Caco-2 (cell line): ENCODE results near the gene DCST1. TPM values are rescaled to one million over a fixed set of nuclear protein-coding genes. Genes with fewer than 3 reads are reported as not detected.

Source experiments
- BruUV-seq: library from RNA; stranded (reverse); fragments of 400-500 nt; replicated peaks from 2 replicates; lab custom pipeline; 2021; lab: Mats Ljungman, UMichigan
- CTCF ChIA-PET: fragments of 300-600 bp; sonication (Branson Sonifier 250); formaldehyde crosslinking; loops from one replicate; lab custom pipeline; 2022; ENCODE audit warnings: antibody characterized with exemption; lab: Charles Lee
- POLR2A ChIA-PET: fragments of 300-600 bp; sonication (Branson Sonifier 250); formaldehyde crosslinking; loops from one replicate; lab custom pipeline; 2022; ENCODE audit warnings: antibody characterized with exemption; lab: Charles Lee
- DNase-seq, 2 experiments: peaks; one replicate each; pipeline versions ENCODE4 v3.0.0 to v3.0.0-alpha.2; 2020 to 2022
- H3K27me3 ChIP-seq: replicated peaks from 2 replicates; pipeline ENCODE4 v1.6.0; 2011; ENCODE audit warnings: low read length; ENCODE audit not compliant: control insufficient read depth, insufficient read depth
- H3K36me3 ChIP-seq: 2 replicates; pipeline ENCODE4 v1.5.1; 2011; ENCODE audit warnings: low read length; ENCODE audit not compliant: control insufficient read depth, insufficient read depth
- H3K4me1 ChIP-seq: fragments of 250-450 bp; sonication (Bioruptor Pico); 2 replicates; pipeline ENCODE4 v1.5.1; 2020; ENCODE audit warnings: mild to moderate bottlenecking
- H3K4me3 ChIP-seq: 2 replicates; pipeline ENCODE4 v1.5.1; 2011; ENCODE audit warnings: low read depth, mild to moderate bottlenecking, control low read depth, low read length
- H3K9me3 ChIP-seq: fragments of 250-450 bp; sonication (Bioruptor Pico); 2 replicates; pipeline ENCODE4 v1.5.1; 2020; ENCODE audit warnings: mild to moderate bottlenecking, moderate library complexity
- H3K27ac Mint-ChIP-seq: one replicate; pipeline ENCODE4 v1.8.0; 2022; ENCODE audit warnings: mixed read lengths; ENCODE audit not compliant: unreplicated experiment
- H3K27me3 Mint-ChIP-seq: one replicate; pipeline ENCODE4 v1.8.0; 2022; ENCODE audit warnings: mixed read lengths; ENCODE audit not compliant: insufficient read depth, unreplicated experiment
- H3K36me3 Mint-ChIP-seq: one replicate; pipeline ENCODE4 v1.8.0; 2022; ENCODE audit warnings: mild to moderate bottlenecking, mixed read lengths; ENCODE audit not compliant: insufficient read depth, unreplicated experiment
- H3K4me1 Mint-ChIP-seq: one replicate; pipeline ENCODE4 v1.8.0; 2022; ENCODE audit warnings: low read depth, mixed read lengths; ENCODE audit not compliant: unreplicated experiment
- H3K4me3 Mint-ChIP-seq: one replicate; pipeline ENCODE4 v1.8.0; 2022; ENCODE audit warnings: mild to moderate bottlenecking, moderate library complexity, mixed read lengths; ENCODE audit not compliant: unreplicated experiment
- H3K9me3 Mint-ChIP-seq: one replicate; pipeline ENCODE4 v1.8.0; 2022; ENCODE audit warnings: mixed read lengths; ENCODE audit not compliant: unreplicated experiment
- CTCF ChIP-seq, 2 experiments: fragments of 200-600 bp in 1 of 2; IDR thresholded peaks; 1 replicate in 1 of 2; 2 replicates in 1 of 2; pipeline versions ENCODE4 v1.5.1 to v1.8.0; 2011 to 2022; ENCODE audit warnings: antibody characterized with exemption in 1 of 2, control low read depth in 1 of 2, inconsistent platforms in 1 of 2, low read depth in 1 of 2, low read length in 1 of 2, mild to moderate bottlenecking in 1 of 2, moderate library complexity in 1 of 2; ENCODE audit not compliant: insufficient read depth in 1 of 2, severe bottlenecking in 1 of 2, unreplicated experiment in 1 of 2
- intact Hi-C: fragments of 100-400 bp; cut with micrococcal nuclease; formaldehyde crosslinking; loops from one replicate; pipeline ENCODE4 v1.10.0; 2022; ENCODE audit not compliant: unreplicated experiment
- total RNA-seq: library from RNA; stranded (reverse); gene quantifications from 2 replicates; pipeline ENCODE4 v1.2.3, GENCODE V29; 2022

DCST1 gene
- total RNA-seq, 1 experiment from 2014 or later = not detected

GRCh38 chr1:155018617-155019348 lies 14.8 kb upstream of the DCST1 start:
- no TSS peak for BruUV-seq
- Histone ChIP-seq H3K4me1 (peaks cover 22% of the 10 kb centered on the region), H3K9me3 (no peaks in the 10 kb centered on the region), H3K36me3 (peaks cover 1% of the 10 kb centered on the region), H3K27me3 (no peaks in the 10 kb centered on the region), H3K4me3 (no peak overlapping the region)
- ChIA-PET POLR2A (no interaction called here), CTCF (interaction anchor here (0.6 to 1.3 kb wide), 10 partner anchors 15 to 1492 kb away, joined by 3 to 11 read pairs (median 4); partner anchors contain the start of genes ADAM15, LENEP and PBXIP1)
- Mint-ChIP-seq H3K4me3 (no peak overlapping the region), H3K9me3 (no peaks in the 10 kb centered on the region), H3K4me1 (peaks cover 42% of the 10 kb centered on the region), H3K27ac (peak overlapping the region; percentile 45), H3K36me3 (peaks cover 62% of the 10 kb centered on the region), H3K27me3 (no peaks in the 10 kb centered on the region)
- DNase-seq = no peak
- no peak for TF ChIP-seq CTCF (IDR thresholded peaks at IDR 0.05; ENCODE audit: insufficient read depth in 1 of 2, low read depth in 1 of 2, low read length in 1 of 2, severe bottlenecking in 1 of 2, unreplicated experiment in 1 of 2)
- intact Hi-C loops = no loop called here

- Histone ChIP-seq H3K36me3 (peaks cover 1% of the 10 kb centered on the region), H3K4me1 (peaks cover 22% of the 10 kb centered on the region), H3K4me3 (no peak overlapping the region), H3K27me3 (no peaks in the 10 kb centered on the region), H3K9me3 (no peaks in the 10 kb centered on the region)
- no TSS peak for BruUV-seq
- Mint-ChIP-seq H3K4me1 (peaks cover 42% of the 10 kb centered on the region), H3K9me3 (no peaks in the 10 kb centered on the region), H3K27ac (peak overlapping the region; percentile 45), H3K36me3 (peaks cover 62% of the 10 kb centered on the region), H3K4me3 (no peak overlapping the region), H3K27me3 (no peaks in the 10 kb centered on the region)
- TF ChIP-seq CTCF (IDR thresholded peaks at IDR 0.05; ENCODE audit: insufficient read depth in 1 of 2, low read depth in 1 of 2, low read length in 1 of 2, severe bottlenecking in 1 of 2, unreplicated experiment in 1 of 2) = no peak
- DNase-seq = no peak
- ChIA-PET CTCF (interaction anchor here (0.5 to 1.3 kb wide), 10 partner anchors 16 to 66 kb away, joined by 3 to 11 read pairs (median 5); partner anchors contain the start of genes ADAM15, LENEP and PBXIP1), POLR2A (no interaction called here)
- intact Hi-C loops = no loop called here
Measured at GRCh38 chr1:155019377-155020245, 14.0 kb upstream of the DCST1 start.
